SH-SY5Y (cell line): Measurements from ENCODE around the gene SHANK1.

Experiments used
- GATA2 ChIP-seq: IDR thresholded peaks from 2 replicates; pipeline ENCODE4 v1.6.1; 2011; ENCODE audit warnings: mild to moderate bottlenecking, low read depth, low read length
- GATA3 ChIP-seq: IDR thresholded peaks from 2 replicates; pipeline ENCODE4 v1.6.1; 2011; ENCODE audit warnings: low read depth, mild to moderate bottlenecking, low read length, moderate library complexity

- no peak for TF ChIP-seq GATA2
- no peak for TF ChIP-seq GATA3
Observed at GRCh38 chr19:50686310-50687032, 33.1 kb downstream of the SHANK1 start.
